OCI-LY1 (cell line): ENCODE measurements around the gene PTPN3.
"Not testable (repeated sequence)": the region's sequence is repeated elsewhere in the genome, so short reads cannot be mapped to it uniquely, and the experiment has no call there.

Experiments used
- H2AFZ ChIP-seq: fragments of 200-600 bp; sonication (generic), shearing (Covaris generic); 2 replicates; pipeline ENCODE4 v1.6.0; 2014; ENCODE audit warnings: antibody characterized with exemption, mild to moderate bottlenecking, low read length
- H3F3A ChIP-seq: fragments of 200-600 bp; sonication (generic), shearing (Covaris generic); 2 replicates; pipeline ENCODE4 v1.6.0; 2014; ENCODE audit warnings: mild to moderate bottlenecking, antibody characterized with exemption, low read length, moderate library complexity; ENCODE audit not compliant: insufficient read depth
- H3K27ac ChIP-seq: fragments of 200-600 bp; sonication (generic); 2 replicates; pipeline ENCODE4 v1.5.1; 2014; ENCODE audit warnings: low read length, mixed run types, mild to moderate bottlenecking, low read depth; ENCODE audit not compliant: poor library complexity, severe bottlenecking
- H3K27me3 ChIP-seq: fragments of 200-600 bp; sonication (generic); 2 replicates; pipeline ENCODE4 v1.6.0; 2014; ENCODE audit warnings: antibody characterized with exemption, mild to moderate bottlenecking, low read length, moderate library complexity; ENCODE audit not compliant: insufficient read depth
- H3K36me3 ChIP-seq: fragments of 200-600 bp; sonication (generic); 2 replicates; pipeline ENCODE4 v1.6.1; 2014; ENCODE audit warnings: mild to moderate bottlenecking, antibody characterized with exemption, low read length, moderate library complexity, mixed read lengths; ENCODE audit not compliant: insufficient read depth
- H3K4me1 ChIP-seq: fragments of 200-600 bp; sonication (generic); 2 replicates; pipeline ENCODE4 v1.5.1; 2014; ENCODE audit warnings: mild to moderate bottlenecking, low read length, moderate library complexity; ENCODE audit not compliant: insufficient read depth, severe bottlenecking
- H3K4me2 ChIP-seq: fragments of 200-600 bp; sonication (generic), shearing (Covaris generic); 2 replicates; pipeline ENCODE4 v1.6.1; 2014; ENCODE audit warnings: low read length
- H3K4me3 ChIP-seq: fragments of 200-600 bp; sonication (generic); 2 replicates; pipeline ENCODE4 v1.5.1; 2014; ENCODE audit warnings: low read length, low read depth, mild to moderate bottlenecking, mixed read lengths; ENCODE audit not compliant: poor library complexity, severe bottlenecking
- H3K79me2 ChIP-seq: fragments of 200-600 bp; shearing (Covaris generic); 2 replicates; pipeline ENCODE4 v1.6.1; 2016; ENCODE audit warnings: mixed run types, low read length, mixed read lengths; ENCODE audit not compliant: insufficient read depth
- H3K9ac ChIP-seq: fragments of 200-600 bp; sonication (generic), shearing (Covaris generic); 2 replicates; pipeline ENCODE4 v1.6.1; 2014; ENCODE audit warnings: mild to moderate bottlenecking, low read length, mixed read lengths
- H3K9me2 ChIP-seq: fragments of 200-600 bp; sonication (generic), shearing (Covaris generic); 2 replicates; pipeline ENCODE4 v1.6.1; 2014; ENCODE audit warnings: low read depth, mild to moderate bottlenecking, low read length, mixed read lengths
- H3K9me3 ChIP-seq: fragments of 200-600 bp; shearing (Covaris generic); 2 replicates; pipeline ENCODE4 v1.6.1; 2014; ENCODE audit warnings: low read length, mixed read lengths
- H4K20me1 ChIP-seq: fragments of 200-600 bp; sonication (generic), shearing (Covaris generic); 2 replicates; pipeline ENCODE4 v1.6.0; 2016; ENCODE audit warnings: mild to moderate bottlenecking, low read length; ENCODE audit not compliant: insufficient read depth
- CTCF ChIP-seq: fragments of 200-600 bp; sonication (generic), shearing (Covaris generic); IDR thresholded peaks from 2 replicates; pipeline ENCODE4 v1.5.1; 2017; ENCODE audit warnings: mild to moderate bottlenecking, antibody characterized with exemption, low read length, moderate library complexity, mixed read lengths
- EZH2 ChIP-seq: fragments of 200-600 bp; sonication (generic), shearing (Covaris generic); IDR thresholded peaks from 2 replicates; pipeline ENCODE4 v1.8.0; 2017; ENCODE audit warnings: borderline replicate concordance, mixed run types, mild to moderate bottlenecking, antibody characterized with exemption, low read length, moderate library complexity, mixed read lengths

The PTPN3 gene

GRCh38 chr9:109369285-109369684 is 128.8 kb downstream of the PTPN3 start:
- Histone ChIP-seq H3K27ac (no peak overlapping the region), H3K4me1 (no peaks in the 10 kb centered on the region), H3F3A (no peaks in the 10 kb centered on the region), H3K36me3 (no peaks in the 10 kb centered on the region), H3K4me2 (no peak overlapping the region), H3K79me2 (no peaks in the 10 kb centered on the region), H2AFZ (no peak overlapping the region), H3K27me3 (no peaks in the 10 kb centered on the region), H3K9me3 (no peaks in the 10 kb centered on the region), H3K4me3 (no peak overlapping the region), H4K20me1 (no peaks in the 10 kb centered on the region), H3K9ac (no peak overlapping the region), H3K9me2 (no peaks in the 10 kb centered on the region)
- TF ChIP-seq CTCF, result no peak
- no peak for TF ChIP-seq EZH2

GRCh38 chr9:109360771-109361170 is 137.3 kb downstream of the PTPN3 start:
- TF ChIP-seq CTCF (no peak), EZH2 (no peak)
- Histone ChIP-seq H3K4me1 (no peaks in the 10 kb centered on the region), H3K9me3 (no peaks in the 10 kb centered on the region), H3K79me2 (no peaks in the 10 kb centered on the region), H3K36me3 (no peaks in the 10 kb centered on the region), H3K27me3 (no peaks in the 10 kb centered on the region; the same call in 1 of the 2 replicates), H3F3A (no peaks in the 10 kb centered on the region), H3K27ac (no peak overlapping the region), H4K20me1 (no peaks in the 10 kb centered on the region), H2AFZ (no peak overlapping the region), H3K9me2 (no peaks in the 10 kb centered on the region), H3K9ac (no peak overlapping the region), H3K4me3 (no peak overlapping the region), H3K4me2 (no peak overlapping the region)

- H3F3A ChIP-seq, H3K4me1 ChIP-seq, H4K20me1 ChIP-seq, H3K79me2 ChIP-seq, H3K9me3 ChIP-seq, H3K4me3 ChIP-seq, H3K36me3 ChIP-seq, H2AFZ ChIP-seq, H3K27me3 ChIP-seq, H3K9ac ChIP-seq, H3K4me2 ChIP-seq, H3K9me2 ChIP-seq, H3K27ac ChIP-seq: not testable (repeated sequence)
Measured at GRCh38 chr9:109358968-109359603, 139.0 kb downstream of the PTPN3 start.
